Endothelial cell of umbilical vein (primary cell): ENCODE data around the gene FBXL14. TPM values are rescaled to one million over a fixed set of nuclear protein-coding genes. Genes with fewer than 3 reads are reported as not detected.
A peak's percentile ranks its signal among the peaks of the same experiment; 100 is the strongest.

Experiments
- BruUV-seq: library from RNA; stranded (reverse); fragments of 400-500 nt; replicated peaks from 2 replicates; lab custom pipeline; 2021; lab: Mats Ljungman, UMichigan
- CTCF ChIA-PET: fragments of 300-600, 350-600 bp; sonication (Branson Sonifier 250); formaldehyde crosslinking; loops from one replicate; lab custom pipeline; 2021; ENCODE audit warnings: antibody characterized with exemption, inconsistent platforms; lab: Charles Lee
- POLR2A ChIA-PET: fragments of 300-600, 350-600 bp; sonication (Branson Sonifier 250); formaldehyde crosslinking; loops from one replicate; lab custom pipeline; 2021; ENCODE audit warnings: antibody characterized with exemption, inconsistent platforms; lab: Charles Lee
- DNase-seq: peaks from one replicate; pipeline ENCODE4 v3.0.0-alpha.2; 2011; ENCODE audit warnings: low read depth, low spot score
- FAIRE-seq: peaks from 2 replicates; lab custom pipeline; 2011; peaks lifted over from hg19 to GRCh38; lab: Jason Lieb, UNC
- H2AFZ ChIP-seq: 2 replicates; pipeline ENCODE4 v1.6.0; 2012; ENCODE audit warnings: low read depth, low read length, control low read depth, inconsistent platforms
- H3K27ac ChIP-seq: 2 replicates; pipeline ENCODE4 v1.5.1; 2011; ENCODE audit warnings: low read depth, mild to moderate bottlenecking, control low read depth, low read length, moderate library complexity; ENCODE audit not compliant: insufficient read depth
- H3K27me3 ChIP-seq, 2 experiments: 2 replicates each; pipeline versions ENCODE4 v1.6.0 to v1.6.1; 2011; ENCODE audit warnings: low read length in 2 of 2, mixed read lengths in 1 of 2; ENCODE audit not compliant: control insufficient read depth in 2 of 2, insufficient read depth in 2 of 2
- H3K36me3 ChIP-seq, 2 experiments: 2 replicates in 1 of 2; 3 replicates in 1 of 2; pipeline ENCODE4 v1.5.1; 2011; ENCODE audit warnings: low read length in 2 of 2, mild to moderate bottlenecking in 1 of 2, moderate library complexity in 1 of 2; ENCODE audit not compliant: control insufficient read depth in 2 of 2, insufficient read depth in 2 of 2; ENCODE audit errors: extremely low read depth in 1 of 2
- H3K4me1 ChIP-seq: 3 replicates; pipeline ENCODE4 v1.5.1; 2011; ENCODE audit warnings: mild to moderate bottlenecking, low read length; ENCODE audit not compliant: control insufficient read depth, insufficient read depth; ENCODE audit errors: extremely low read depth
- H3K4me2 ChIP-seq: 2 replicates; pipeline ENCODE4 v1.6.1; 2011; ENCODE audit warnings: low read length, control low read depth, mixed read lengths; ENCODE audit not compliant: insufficient read depth
- H3K4me3 ChIP-seq, 3 experiments: fragments of 200-600 bp in 1 of 3; sonication (generic), shearing (Covaris generic) in 1 of 3; replicated peaks in 1 of 3; 2 replicates each; pipeline ENCODE4 v1.5.1; 2011 to 2016; ENCODE audit warnings: control low read depth in 3 of 3, low read length in 3 of 3, mild to moderate bottlenecking in 2 of 3, inconsistent platforms in 1 of 3, low read depth in 1 of 3, moderate library complexity in 1 of 3; ENCODE audit not compliant: insufficient read depth in 1 of 3
- H3K79me2 ChIP-seq: 2 replicates; pipeline ENCODE4 v1.6.0; 2012; ENCODE audit warnings: low read length, inconsistent platforms; ENCODE audit not compliant: control insufficient read depth, insufficient read depth
- H3K9ac ChIP-seq: replicated peaks from 2 replicates; pipeline ENCODE3; 2011; ENCODE audit warnings: low read length, control low read depth; ENCODE audit not compliant: insufficient read depth; ENCODE audit errors: extremely low read depth
- H3K9me1 ChIP-seq: replicated peaks from 3 replicates; pipeline ENCODE4 v1.6.0; 2011; ENCODE audit warnings: mild to moderate bottlenecking, low read length; ENCODE audit not compliant: control insufficient read depth, insufficient read depth; ENCODE audit errors: extremely low read depth
- H3K9me3 ChIP-seq: replicated peaks from 2 replicates; pipeline ENCODE4 v1.5.1; 2012; ENCODE audit warnings: low read length, inconsistent platforms; ENCODE audit not compliant: control insufficient read depth, insufficient read depth
- H4K20me1 ChIP-seq: replicated peaks from 2 replicates; pipeline ENCODE3; 2011; ENCODE audit warnings: mild to moderate bottlenecking, low read length; ENCODE audit not compliant: control insufficient read depth, insufficient read depth; ENCODE audit errors: extremely low read depth
- EZH2 ChIP-seq: IDR thresholded peaks from 2 replicates; pipeline ENCODE4 v1.6.1; 2012; ENCODE audit warnings: borderline replicate concordance, low read depth, mild to moderate bottlenecking, moderate library complexity, low read length, inconsistent platforms; ENCODE audit not compliant: severe bottlenecking
- FOS ChIP-seq: IDR thresholded peaks from 2 replicates; pipeline ENCODE4 v1.6.1; 2011; ENCODE audit warnings: mild to moderate bottlenecking, low read length, moderate library complexity, borderline replicate concordance; ENCODE audit not compliant: insufficient read depth
- GATA2 ChIP-seq: IDR thresholded peaks from 2 replicates; pipeline ENCODE4 v1.7.0; 2011; ENCODE audit warnings: low read depth, mild to moderate bottlenecking, moderate library complexity, mixed read lengths, low read length; ENCODE audit not compliant: insufficient read length, insufficient read depth
- JUN ChIP-seq: IDR thresholded peaks from 2 replicates; pipeline ENCODE4 v1.6.1; 2011; ENCODE audit warnings: borderline replicate concordance, low read depth; ENCODE audit not compliant: insufficient read length, insufficient read depth
- MYC ChIP-seq: IDR thresholded peaks from one replicate; pipeline ENCODE4 v1.6.1; 2011; ENCODE audit warnings: mild to moderate bottlenecking, low read depth, low read length
- POLR2A ChIP-seq: IDR thresholded peaks from 2 replicates; pipeline ENCODE4 v1.6.1; 2012; ENCODE audit warnings: low read depth, mild to moderate bottlenecking, control low read depth, low read length
- POLR2AphosphoS5 ChIP-seq: IDR thresholded peaks from 2 replicates; pipeline ENCODE4 v1.6.1; 2012; ENCODE audit warnings: low read depth, mild to moderate bottlenecking, control low read depth, low read length, moderate library complexity; ENCODE audit not compliant: insufficient read depth
- dilution Hi-C: fragments of 300-500 bp; cut with MboI; formaldehyde crosslinking; loops from one replicate; pipeline ENCODE4 v1.15.0; 2019; ENCODE audit warnings: low sequenced_read_pairs; ENCODE audit not compliant: extremely low pct_ligation_motif_present
- intact Hi-C: fragments of 100-400 bp; cut with micrococcal nuclease; formaldehyde crosslinking; loops from one replicate; pipeline ENCODE4 v1.10.0; 2022
- polyA plus RNA-seq, 4 experiments: library from polyadenylated mRNA; depleted of rRNA in 3 of 4; stranded (reverse) in 3 of 4; unstranded in 1 of 4; fragments of >200 nt; gene quantifications; 2 replicates each; pipeline versions ENCODE4 v1.2.1 to v1.2.3, GENCODE V29; 2011 to 2012; ENCODE audit warnings: missing spikeins in 1 of 4
- total RNA-seq: library from RNA; stranded (reverse); gene quantifications from 2 replicates; pipeline ENCODE4 v1.2.3, GENCODE V29; 2021
- TF ChIP-seq, protein P1 (sequence below): IDR thresholded peaks from 2 replicates; pipeline ENCODE4 v1.6.1; 2011; ENCODE audit not compliant: insufficient read depth, insufficient read length
- TF ChIP-seq, protein P2 (sequence below), 2 donors: IDR thresholded peaks; 1 replicate in 1 of 2; 2 replicates in 1 of 2; pipeline ENCODE4 v1.5.1; 2011; ENCODE audit warnings: low read length in 2 of 2, mild to moderate bottlenecking in 2 of 2, moderate library complexity in 2 of 2, control low read depth in 1 of 2, inconsistent platforms in 1 of 2, low read depth in 1 of 2; ENCODE audit not compliant: insufficient read depth in 1 of 2; ENCODE audit errors: extremely low read depth in 1 of 2

FBXL14 gene
- total and polyA plus RNA-seq, 2 donors (not counting 3 experiments of a cell fraction or from before 2014, with no cell fraction given): 11.3 to 15.7 TPM

DNA sequence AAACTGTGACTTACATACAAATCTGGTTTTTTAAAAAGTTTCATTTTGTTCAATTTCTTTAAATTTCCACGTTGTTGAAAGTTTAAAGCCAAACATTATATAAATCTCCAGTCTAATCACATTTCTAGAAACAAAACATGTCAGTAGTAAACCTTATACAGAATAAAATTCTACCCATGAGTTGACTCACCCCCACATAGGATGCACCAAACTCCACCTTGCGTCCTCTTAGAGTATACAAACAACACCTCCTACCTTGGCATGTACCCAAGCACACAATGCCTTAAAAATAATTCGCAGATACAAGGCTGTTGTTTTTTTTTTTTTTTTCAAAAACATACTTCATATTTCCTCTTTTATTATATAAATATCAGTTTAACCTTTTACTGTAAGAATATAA lies 3.3 kb downstream of the FBXL14 start:
- H3K4me1 ChIP-seq: peaks cover 40% of the 10 kb centered on the region
- no peaks in the 10 kb centered on the region for H3K9me3 ChIP-seq
- peaks cover 17% of the 10 kb centered on the region for H3K79me2 ChIP-seq
- TF ChIP-seq GATA2 (no peak), POLR2AphosphoS5 (no peak), MYC (no peak), JUN (no peak), POLR2A (no peak), EZH2 (no peak), FOS (no peak)
- TF ChIP-seq, protein P1, sequence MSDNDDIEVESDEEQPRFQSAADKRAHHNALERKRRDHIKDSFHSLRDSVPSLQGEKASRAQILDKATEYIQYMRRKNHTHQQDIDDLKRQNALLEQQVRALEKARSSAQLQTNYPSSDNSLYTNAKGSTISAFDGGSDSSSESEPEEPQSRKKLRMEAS: no peak
- TF ChIP-seq, protein P2, sequence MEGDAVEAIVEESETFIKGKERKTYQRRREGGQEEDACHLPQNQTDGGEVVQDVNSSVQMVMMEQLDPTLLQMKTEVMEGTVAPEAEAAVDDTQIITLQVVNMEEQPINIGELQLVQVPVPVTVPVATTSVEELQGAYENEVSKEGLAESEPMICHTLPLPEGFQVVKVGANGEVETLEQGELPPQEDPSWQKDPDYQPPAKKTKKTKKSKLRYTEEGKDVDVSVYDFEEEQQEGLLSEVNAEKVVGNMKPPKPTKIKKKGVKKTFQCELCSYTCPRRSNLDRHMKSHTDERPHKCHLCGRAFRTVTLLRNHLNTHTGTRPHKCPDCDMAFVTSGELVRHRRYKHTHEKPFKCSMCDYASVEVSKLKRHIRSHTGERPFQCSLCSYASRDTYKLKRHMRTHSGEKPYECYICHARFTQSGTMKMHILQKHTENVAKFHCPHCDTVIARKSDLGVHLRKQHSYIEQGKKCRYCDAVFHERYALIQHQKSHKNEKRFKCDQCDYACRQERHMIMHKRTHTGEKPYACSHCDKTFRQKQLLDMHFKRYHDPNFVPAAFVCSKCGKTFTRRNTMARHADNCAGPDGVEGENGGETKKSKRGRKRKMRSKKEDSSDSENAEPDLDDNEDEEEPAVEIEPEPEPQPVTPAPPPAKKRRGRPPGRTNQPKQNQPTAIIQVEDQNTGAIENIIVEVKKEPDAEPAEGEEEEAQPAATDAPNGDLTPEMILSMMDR (IDR thresholded peaks at IDR 0.05; ENCODE audit: extremely low read depth in 1 of 2, insufficient read depth in 1 of 2, low read depth in 1 of 2, low read length in 2 of 2): no peak
- H3K9me1 ChIP-seq: no peaks in the 10 kb centered on the region
- no TSS peak for BruUV-seq
- ChIA-PET CTCF (interaction anchor here (2.9 to 5.6 kb wide), 3 partner anchors 7 to 474 kb away, joined by 25 to 41 read pairs (median 33); no protein-coding TSS in a partner anchor), POLR2A (no interaction called here)
- H3K9ac ChIP-seq: no peak overlapping the region
- no peaks in the 10 kb centered on the region for H3K27me3 ChIP-seq
- H3K4me2 ChIP-seq: peak overlapping the region; percentile 79
- H3K27ac ChIP-seq: no peak overlapping the region
- dilution Hi-C loops (no loop called here), intact Hi-C loops (no loop called here)
- DNase-seq: peak; percentile 51
- H3K4me3 ChIP-seq: peak overlapping the region in 1 of 3 experiments; percentile 54
- FAIRE-seq: peak; percentile 77
- H3K36me3 ChIP-seq: no peaks in the 10 kb centered on the region
- peaks cover 2% of the 10 kb centered on the region for H4K20me1 ChIP-seq
- H2AFZ ChIP-seq: no peak overlapping the region
